ENCODE measurements around the gene IL15RA.

DNA sequence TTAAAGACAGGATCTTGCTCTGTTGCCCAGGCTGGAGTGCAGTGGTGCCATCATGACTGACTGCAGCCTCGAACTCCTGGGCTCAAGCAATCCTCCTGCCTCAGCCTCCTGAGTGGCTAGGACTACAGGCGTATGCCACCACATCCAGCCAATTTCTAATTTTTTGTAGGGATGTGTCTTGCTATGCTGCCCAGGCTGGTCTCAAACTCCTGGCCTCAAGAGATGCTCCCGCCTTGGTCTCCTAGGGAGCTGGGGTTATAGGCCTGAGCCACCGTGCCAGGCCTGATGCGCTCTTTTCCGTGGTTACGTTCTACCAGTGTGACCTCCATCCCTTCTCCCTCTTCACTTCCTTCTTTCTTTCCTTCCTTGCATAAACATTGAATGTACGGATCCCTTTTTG is 34.2 kb upstream of the IL15RA start:
- TF ChIP-seq, protein P1, sequence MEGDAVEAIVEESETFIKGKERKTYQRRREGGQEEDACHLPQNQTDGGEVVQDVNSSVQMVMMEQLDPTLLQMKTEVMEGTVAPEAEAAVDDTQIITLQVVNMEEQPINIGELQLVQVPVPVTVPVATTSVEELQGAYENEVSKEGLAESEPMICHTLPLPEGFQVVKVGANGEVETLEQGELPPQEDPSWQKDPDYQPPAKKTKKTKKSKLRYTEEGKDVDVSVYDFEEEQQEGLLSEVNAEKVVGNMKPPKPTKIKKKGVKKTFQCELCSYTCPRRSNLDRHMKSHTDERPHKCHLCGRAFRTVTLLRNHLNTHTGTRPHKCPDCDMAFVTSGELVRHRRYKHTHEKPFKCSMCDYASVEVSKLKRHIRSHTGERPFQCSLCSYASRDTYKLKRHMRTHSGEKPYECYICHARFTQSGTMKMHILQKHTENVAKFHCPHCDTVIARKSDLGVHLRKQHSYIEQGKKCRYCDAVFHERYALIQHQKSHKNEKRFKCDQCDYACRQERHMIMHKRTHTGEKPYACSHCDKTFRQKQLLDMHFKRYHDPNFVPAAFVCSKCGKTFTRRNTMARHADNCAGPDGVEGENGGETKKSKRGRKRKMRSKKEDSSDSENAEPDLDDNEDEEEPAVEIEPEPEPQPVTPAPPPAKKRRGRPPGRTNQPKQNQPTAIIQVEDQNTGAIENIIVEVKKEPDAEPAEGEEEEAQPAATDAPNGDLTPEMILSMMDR (IDR thresholded peaks at IDR 0.05) = no peak
- TF ChIP-seq POLR2A (IDR thresholded peaks at IDR 0.05) = no peak
